GM19328 (cell line): Measurements from ENCODE around the gene ZMYND8.
A peak's percentile ranks its signal among the peaks of the same experiment; 100 is the strongest.
"Not testable (repeated sequence)": the region's sequence is repeated elsewhere in the genome, so short reads cannot be mapped to it uniquely, and the experiment has no call there.

Source experiments
- ATAC-seq: cut with Tn5 transposase; IDR thresholded peaks from one replicate; pipeline ENCODE4 v1.9.1; 2021; ENCODE audit warnings: mild to moderate bottlenecking, moderate library complexity; ENCODE audit not compliant: unreplicated experiment

The ZMYND8 gene

DNA sequence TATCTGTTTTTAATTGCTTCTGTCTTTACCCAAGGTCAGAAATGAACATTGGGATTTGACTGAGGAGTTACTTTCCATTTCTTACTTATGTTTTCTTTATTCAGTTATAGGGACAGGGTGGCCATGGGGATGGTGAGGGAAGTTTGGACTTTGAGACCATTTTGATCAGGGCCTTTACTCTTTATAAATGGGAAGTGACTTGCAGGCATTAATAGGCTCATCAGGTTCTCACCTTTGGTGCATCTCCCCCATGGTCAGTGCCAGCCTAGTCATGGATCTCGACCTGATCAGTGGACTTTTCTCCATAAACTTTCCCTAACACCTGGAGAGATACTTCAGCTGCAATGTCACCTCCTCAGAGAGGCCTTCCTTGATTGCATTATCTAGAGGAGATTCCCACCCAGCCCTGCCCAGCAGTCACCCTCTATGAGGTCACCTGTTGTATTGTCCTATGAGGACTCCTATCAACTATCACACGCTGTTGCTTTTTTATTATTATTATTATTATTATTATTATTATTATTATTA lies 16.8 kb upstream of the ZMYND8 start:
- ATAC-seq: no peak

DNA sequence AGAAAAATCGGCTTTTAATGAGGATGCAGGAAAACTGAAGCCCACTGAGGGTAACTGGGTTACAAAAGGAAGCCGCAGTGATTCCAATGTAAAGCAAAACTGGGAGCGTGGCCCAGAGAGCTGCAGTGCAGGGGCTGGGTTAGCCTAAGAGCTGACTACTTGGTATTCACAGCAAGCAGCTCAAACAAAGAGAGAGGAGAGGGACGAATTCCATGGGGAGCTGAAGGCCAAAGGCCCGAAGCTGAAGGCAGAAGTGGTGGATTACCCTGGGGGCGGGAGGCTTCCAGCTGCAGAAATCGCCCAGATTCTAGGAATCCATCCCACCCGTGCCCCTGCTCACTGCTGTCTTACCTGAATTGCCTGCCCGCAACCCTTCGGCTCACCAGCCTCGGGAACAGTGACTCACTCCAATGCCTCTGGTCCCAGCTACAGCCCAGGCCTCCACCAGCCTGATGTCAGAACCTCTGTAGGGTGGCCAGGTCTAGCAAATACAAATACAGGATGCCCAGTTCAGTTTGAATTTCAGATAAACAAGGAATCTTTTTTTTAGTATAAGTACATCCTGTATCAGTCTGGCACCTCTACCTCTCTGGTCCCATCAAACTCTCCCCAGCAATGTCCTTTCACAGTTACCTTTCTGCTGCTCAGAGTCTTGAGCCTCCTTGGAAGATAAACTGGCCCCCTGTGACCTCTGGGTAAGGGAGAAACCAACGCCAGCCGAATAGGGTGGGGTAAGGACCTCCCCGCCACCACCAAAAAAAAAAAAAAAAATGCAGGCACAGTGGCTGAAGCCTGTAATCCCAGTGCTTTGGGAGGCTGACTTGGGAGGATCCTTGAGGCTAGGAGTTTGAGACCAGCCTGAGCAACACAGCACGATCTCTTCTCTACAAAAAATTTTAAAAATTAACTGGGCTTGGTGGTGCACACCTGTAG lies 14.6 kb upstream of the ZMYND8 start:
- no peak for ATAC-seq

DNA sequence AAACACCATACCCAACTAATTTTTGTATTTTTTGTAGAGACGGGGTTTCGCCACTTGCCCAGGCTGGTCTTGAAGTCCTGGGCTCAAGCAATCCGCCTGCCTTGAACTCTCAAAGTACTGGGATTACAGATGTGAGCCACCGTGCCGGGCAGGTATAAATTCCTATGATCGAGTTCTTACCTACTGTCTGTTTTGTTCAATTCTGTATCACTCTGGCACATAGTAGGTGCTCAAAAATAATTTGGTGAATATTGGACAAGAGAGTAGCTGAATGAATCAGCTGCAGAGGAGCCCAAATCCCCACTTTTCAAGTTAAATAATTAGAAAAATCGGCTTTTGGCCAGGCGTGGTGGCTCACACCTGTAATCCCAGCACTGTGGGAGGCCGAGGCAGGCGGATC lies 13.7 kb upstream of the ZMYND8 start:
- no peak for ATAC-seq

DNA sequence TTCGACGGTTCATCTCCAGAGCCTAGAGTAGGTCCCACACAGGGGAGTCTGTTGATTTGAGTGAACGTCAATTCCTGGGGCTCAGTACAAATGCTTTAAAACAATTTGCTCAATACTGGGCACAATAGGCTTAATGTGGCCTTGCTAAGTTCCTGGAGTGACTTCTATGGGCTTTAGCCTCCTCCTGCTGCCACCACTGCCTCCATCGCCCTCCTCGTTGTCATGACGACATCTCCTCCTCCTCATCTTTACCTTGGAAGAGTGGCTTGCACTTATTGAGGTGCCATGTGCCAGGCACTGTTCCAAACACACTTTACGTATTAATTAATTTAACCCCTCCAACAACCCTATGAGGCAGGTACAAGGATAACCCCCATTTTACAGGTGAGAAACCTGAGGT lies 11.8 kb upstream of the ZMYND8 start:
- no peak for ATAC-seq

DNA sequence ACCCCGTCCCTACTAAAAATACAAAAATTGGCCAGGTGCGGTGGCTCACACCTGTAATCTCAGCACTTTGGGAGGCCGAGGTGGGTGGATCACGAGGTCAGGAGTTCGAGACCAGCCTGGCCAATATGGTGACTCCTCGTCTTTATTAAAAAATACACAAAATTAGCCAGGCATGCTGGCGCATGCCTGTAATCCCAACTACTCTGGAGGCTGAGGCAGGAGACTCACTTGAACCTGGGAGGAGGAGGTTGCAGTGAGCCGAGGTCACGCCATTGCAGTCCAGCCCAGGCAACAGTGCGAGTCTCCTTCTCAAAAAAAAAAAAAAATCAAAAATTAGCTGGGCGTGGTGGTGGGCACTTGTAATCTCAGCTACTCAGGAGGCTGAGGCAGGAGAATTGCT lies 9.8 kb upstream of the ZMYND8 start:
- ATAC-seq: not testable (repeated sequence)

DNA sequence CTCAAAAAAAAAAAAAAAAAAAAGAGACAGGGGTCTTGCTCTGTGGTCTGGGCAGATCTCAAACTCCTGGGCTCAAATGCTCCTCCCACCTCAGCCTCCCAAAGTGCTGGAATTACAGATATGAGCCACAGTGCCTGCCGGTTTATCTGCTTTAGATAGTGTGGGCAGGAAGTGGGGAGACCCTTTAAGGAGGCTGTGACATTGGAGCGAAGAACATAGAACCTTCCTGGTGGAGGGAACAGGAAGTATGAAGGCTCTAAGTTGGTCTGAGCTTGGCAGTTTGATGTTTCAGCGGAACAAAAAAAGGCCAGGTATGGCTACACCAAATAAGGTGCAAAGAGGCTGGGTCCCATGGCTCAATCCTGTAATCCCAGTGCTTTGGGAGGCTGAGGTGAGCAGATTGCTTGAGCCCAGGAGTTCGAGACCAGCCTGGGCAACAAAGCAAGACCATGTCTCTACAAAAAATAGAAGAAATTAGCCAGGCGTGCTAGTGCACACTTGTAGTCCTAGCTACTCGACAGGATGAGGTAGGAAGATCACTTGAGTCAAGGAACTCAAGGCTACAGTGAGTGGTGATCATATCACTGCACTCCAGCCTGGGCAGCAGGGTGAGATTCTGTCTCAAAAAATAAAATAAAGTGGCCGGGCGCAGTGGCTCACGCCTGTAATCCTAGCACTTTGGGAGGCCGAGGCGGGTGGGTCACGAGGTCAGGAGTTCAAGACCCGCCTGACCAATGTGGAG lies 8.7 kb upstream of the ZMYND8 start:
- ATAC-seq: no peak

DNA sequence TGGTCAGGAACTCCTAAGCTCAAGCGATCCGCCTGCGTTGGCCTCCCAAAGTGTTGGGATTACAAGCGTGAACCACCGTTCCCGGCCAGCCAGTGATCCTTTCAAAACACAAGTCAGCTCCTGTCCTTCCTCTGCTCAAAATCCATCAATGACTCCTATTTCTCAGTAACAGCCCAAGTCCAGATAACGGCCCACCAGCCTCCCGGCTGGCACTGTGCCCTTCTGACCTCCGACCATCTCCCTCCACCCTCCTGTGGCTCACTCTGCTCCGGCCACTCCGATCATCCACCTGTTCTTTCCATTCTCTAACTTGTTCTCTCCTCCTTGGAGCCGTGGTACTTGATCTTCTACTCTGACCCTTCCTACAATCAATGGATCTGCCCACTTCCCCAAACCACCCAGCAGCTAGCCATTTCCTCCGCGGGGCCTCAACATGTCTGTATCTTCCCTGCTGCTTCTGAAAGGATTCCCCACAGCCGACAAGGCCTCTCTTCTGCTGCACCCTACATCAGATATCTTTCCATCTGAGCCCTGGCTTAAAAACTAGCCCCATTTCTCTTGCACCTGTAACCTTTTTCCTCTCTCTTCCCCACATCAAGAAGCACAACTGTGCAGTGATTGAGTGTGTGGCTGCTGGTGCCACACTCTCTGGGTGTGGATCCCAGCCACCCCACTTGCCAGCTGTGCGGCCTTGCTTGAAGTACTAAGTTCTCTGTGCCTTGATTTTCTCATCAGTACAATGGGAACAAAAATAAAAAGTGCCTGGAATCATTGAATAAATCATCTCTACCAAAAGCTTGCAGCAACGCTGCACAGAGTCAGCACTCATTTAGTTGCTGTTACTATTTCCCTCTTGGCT lies 6.1 kb upstream of the ZMYND8 start:
- no peak for ATAC-seq

DNA sequence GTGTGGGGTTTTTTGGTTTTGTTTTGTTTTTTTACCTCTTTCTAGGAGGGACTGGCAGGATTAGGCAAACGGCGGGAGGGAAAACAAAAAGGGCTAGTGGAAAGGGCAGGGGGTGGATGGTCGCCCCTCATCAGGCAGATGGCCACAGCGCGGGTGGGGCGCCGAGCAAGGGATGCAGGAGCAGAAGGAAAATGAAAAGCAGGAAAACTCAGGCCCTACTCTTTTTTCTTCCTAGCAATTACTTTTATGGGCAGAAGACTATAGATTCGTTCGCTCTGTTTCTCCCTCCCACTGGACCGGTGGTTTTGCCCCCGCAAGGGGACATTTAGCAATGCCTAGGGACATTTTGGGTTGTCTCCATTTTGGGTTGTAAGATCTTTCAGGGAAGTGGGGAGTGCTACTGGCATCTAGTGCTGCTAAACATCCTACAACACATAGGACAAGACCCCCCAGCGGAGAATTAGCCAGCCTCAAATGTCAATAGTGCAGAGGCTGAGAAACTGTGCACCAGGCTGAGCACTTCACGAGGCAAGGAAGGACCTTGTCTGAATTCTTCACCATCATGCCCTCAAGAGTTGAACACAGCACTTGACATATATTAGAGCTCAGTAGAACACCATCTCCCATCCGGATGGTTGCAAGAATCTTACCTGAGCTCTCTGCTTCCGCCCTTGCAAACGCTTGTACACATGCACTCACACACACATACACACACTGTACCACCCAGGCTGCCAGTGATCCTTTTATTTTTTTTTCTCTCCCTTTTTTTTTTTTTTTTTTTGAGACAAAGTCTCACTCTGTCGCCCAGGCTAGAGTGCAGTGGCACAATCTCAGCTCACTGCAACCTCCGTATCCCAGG lies 4.8 kb upstream of the ZMYND8 start:
- ATAC-seq: no peak

DNA sequence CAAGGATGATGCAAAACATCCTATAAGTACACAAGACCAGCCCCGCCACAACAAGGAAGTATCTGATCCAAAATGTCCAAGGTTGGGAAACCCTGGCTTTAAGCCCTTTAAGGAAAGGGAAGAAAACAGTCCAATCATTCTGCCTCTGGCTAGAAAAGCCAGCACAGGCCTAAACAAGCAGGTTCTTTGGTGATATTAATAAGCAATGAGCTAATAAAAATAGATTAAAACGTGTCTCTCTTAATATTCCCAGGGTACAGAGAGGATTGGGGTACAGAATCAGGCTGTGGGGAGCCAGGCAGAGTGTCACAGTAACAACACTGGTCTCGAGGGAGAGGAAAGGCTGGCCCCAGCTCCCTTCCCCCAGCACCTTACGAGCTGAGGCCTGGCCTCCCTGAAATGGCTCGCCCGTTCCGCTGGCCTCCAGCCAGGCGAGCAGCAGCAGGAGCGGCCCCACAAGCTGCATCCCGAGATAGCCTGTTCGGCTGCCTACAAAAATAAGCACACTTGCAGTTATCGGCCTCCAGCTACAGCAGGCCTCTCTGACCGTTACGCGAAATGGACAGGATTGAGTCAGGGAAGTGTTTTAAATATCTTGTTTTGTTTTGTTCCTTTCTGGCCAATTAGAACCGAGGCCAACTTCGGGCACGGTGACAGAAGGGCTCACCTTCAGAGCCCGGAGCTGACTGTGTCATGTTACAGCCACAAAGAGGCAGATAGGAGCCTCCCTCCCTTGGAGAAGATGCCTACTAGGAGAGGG lies 4.0 kb upstream of the ZMYND8 start:
- ATAC-seq: no peak

DNA sequence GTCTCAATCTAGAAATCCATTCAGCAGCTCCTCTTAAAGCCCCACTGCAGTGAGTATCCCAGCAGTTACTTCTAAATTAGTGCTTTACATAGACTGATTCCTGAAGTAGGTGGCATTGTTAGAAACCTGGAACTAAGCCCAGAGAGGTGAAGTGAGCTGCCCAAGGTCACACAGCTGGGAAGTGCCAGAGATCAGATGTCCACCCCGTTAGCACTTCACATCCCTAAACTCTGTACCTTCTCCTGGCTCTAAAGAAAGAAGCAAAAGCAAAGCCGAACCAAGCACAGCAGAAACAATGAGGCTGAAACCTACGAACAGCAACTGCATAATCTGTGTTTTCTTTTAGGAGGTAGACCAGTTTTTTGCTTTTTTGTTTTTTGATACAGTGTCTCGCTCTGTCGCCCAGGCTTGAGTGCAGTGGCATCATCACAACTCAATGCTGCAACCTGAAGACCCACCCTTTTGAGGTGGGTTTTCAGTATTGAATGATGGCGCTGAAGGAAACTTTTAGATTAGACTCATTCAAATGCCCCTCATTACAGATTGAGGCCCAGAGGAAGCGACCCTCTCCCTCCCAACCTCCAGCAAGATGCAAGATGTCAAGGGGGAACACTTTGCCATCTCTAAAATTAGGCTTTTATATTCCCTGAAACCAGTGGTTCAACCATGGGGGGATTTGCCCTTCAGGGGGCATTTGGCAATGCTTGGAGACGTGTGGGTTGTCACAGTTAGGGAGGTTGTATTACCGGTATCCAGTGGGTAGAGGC lies 3.2 kb upstream of the ZMYND8 start:
- no peak for ATAC-seq

DNA sequence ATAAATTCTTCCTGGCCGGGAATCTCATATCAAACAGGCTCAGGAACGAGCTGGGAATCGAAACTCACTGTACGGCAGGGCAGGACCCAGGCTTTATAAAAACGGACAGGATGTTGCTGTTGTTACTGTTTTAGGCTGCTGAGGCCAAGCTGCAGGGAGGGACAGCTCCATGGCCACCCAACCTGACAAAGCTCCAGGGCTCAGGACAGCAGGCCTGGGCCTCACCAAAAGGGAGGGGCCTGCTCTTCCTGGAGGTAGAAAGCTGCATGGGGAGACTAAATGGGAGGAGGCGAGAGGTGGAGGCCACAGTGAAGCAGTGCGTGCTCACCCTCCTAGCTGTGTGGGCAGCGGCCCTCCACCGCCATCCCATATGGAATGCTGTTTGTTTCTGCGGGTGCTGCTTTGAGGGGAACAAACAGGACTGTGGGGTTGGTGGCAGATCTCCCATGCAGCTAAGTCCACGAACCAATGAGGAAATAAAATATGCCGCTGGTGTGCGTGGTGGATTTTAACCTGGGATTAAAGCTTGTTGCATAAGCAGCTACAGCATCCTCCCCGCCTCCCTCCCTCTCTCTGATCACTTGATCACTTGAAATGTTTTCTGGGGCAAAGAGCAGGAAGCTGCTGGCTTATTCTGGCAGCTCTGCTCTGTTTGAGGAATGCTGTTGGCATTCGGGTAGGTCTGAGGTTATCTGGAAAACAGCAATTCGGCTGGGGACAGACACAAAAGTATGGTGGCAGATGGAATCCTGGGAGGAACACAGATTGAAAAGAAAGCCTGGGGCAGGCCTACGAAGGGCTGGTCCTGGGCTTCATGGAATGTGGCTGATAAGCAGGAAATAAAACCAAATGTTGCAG lies 2.4 kb upstream of the ZMYND8 start:
- no peak for ATAC-seq

DNA sequence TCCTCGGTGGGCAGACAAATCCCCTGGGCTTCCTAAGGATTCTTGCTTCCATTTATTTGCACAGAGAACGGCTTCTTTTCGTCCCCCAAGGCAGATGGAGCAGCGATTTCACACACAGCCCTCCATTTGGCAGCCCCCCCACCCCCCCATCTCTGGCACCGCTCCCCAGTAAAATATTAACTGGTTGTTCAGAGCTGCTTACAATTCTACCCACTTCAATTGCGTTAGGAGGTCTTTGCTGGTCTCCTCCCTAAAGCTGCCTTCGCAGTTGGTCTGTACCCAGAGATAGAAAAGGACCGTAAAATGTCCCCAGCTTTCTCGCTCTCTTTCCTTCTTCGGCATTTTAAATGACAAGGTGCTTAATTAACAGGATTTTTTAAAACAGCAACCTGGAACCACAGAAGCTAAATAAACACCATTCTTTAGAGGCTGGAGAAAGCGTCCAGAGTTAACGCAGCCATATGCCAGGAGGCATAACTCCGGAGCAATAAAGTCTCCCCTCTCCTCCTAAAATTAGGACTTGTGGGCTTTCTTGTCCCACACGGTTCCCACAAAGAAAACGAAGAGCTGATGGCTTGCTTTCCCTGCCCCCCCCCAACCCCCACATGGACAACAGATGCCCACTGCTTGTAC lies 1.7 kb upstream of the ZMYND8 start:
- ATAC-seq: no peak

DNA sequence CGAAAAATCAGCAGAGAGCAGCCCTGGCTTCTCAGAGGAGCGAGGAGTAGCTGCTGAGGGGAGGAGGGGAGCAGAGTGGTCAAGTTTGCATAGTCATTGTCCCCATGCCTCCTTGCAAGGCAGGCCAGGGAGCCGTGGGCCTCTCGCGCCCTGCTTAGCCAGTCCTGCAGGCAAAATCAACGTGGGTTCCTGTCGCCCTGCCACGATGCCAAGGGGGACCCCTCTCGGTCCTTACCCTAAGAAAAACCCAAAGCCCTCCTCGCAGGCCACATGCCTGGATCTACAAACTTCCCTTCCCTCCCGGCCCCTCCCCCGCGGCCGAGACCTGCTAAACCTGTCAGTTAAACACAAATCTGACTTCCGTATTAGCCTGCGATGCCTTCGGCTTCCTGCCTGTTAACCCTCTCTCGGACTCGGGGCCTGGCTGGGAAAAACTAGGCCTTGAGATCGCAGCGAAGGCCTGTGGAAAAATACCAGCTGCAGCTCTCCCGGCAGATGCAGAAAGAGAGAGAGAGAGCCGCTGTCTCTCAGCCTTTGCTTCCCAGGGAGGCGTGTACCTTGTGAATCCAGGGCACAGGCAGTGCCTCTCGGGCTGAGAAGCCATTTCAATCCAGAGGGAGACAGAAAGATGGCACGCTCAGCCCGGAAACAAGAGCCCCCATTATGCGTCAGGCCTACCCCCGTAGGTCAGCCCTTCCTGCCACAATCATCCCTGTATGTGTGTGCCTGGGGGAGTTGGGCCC lies 968 bp upstream of the ZMYND8 start:
- peak; percentile 48 for ATAC-seq

DNA sequence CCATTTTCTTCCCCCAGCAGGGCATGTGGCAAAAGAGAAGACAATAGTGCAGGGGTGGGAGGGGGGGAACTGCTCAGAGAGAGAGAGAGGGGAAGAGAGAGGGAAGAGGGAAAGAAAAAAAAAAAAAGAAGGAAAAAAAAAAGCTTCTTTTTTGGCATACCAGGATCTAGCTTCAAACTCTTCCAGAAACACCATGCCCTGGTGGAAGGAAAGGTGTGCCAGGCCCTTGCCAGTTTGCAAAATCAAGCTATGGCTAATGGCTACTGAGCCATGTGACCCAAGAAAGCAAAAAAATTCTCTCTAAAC lies 326 bp downstream of the ZMYND8 start:
- no peak for ATAC-seq

DNA sequence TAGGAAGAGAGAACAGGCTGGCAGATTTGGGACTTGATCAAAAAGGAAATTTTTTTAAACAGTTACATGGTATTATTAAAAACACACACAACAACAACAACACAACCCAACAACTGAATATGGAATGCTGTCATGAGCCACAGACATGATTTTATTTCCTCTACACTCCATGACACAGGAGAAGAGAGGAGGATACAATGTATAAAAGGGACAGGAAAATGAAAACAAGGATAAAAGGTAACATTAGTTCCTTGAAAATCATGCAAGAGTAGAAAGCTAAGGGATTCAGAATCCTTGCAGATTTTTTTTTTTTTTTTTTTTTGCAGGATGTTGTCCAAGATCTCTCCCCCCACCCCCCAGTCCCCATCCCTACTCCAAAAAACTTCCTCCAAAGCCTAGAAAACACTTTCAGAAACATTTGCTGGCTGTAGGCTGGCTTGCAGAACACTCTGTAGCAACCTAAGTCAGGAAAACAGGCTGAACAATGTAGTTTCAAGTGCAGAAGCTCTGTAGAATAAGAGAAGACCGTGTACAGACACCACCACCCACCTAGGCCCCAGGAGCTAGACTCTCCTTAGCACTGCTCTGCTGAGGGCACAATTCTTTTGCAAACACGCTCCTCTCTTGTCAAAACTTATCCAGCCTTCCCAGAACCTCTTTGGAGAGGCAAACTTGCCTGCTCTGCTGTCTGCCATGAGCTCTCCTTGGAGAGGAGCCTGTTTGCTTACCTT lies 845 bp downstream of the ZMYND8 start:
- ATAC-seq: no peak
